HG02970 (cell line): ENCODE measurements around the gene C19orf73.
"Not testable (repeated sequence)": the region's sequence is repeated elsewhere in the genome, so short reads cannot be mapped to it uniquely, and the experiment has no call there.

Experiments used
- ATAC-seq: cut with Tn5 transposase; IDR thresholded peaks from one replicate; pipeline ENCODE4 v1.9.1; 2021; ENCODE audit warnings: mild to moderate bottlenecking, moderate library complexity, moderate number of reproducible peaks; ENCODE audit not compliant: unreplicated experiment, low FRiP score

C19orf73 gene

GRCh38 chr19:49149652-49150105 is 30.7 kb upstream of the C19orf73 start:
- no peak for ATAC-seq

- no peak for ATAC-seq
Measured at GRCh38 chr19:49148784-49149651, 30.1 kb upstream of the C19orf73 start.

- no peak for ATAC-seq
Measured at GRCh38 chr19:49148044-49148682, 29.2 kb upstream of the C19orf73 start.

- ATAC-seq = not testable (repeated sequence)
Measured at GRCh38 chr19:49146408-49146770, 27.4 kb upstream of the C19orf73 start.

- no peak for ATAC-seq
Measured at GRCh38 chr19:49145573-49146407, 26.8 kb upstream of the C19orf73 start.

GRCh38 chr19:49142866-49143335 is 24.0 kb upstream of the C19orf73 start:
- ATAC-seq = no peak

GRCh38 chr19:49141352-49141751 is 22.4 kb upstream of the C19orf73 start:
- no peak for ATAC-seq

GRCh38 chr19:49140951-49141350 is 22.0 kb upstream of the C19orf73 start:
- no peak for ATAC-seq

- no peak for ATAC-seq
Measured at GRCh38 chr19:49136771-49137171, 17.8 kb upstream of the C19orf73 start.

GRCh38 chr19:49135686-49136085 is 16.7 kb upstream of the C19orf73 start:
- no peak for ATAC-seq

GRCh38 chr19:49133621-49134454 is 14.9 kb upstream of the C19orf73 start:
- ATAC-seq = no peak

- no peak for ATAC-seq
Measured at GRCh38 chr19:49132974-49133609, 14.1 kb upstream of the C19orf73 start.

GRCh38 chr19:49130325-49130724 is 11.4 kb upstream of the C19orf73 start:
- no peak for ATAC-seq

- no peak for ATAC-seq
Measured at GRCh38 chr19:49129238-49129583, 10.3 kb upstream of the C19orf73 start.

- ATAC-seq = no peak
Measured at GRCh38 chr19:49128545-49129237, 9.7 kb upstream of the C19orf73 start.

GRCh38 chr19:49127674-49128544 is 9.0 kb upstream of the C19orf73 start:
- ATAC-seq = peak; percentile 78

- not testable (repeated sequence) for ATAC-seq
Measured at GRCh38 chr19:49127225-49127624, 8.3 kb upstream of the C19orf73 start.

GRCh38 chr19:49126575-49126974 is 7.6 kb upstream of the C19orf73 start:
- no peak for ATAC-seq
